ENCODE results near the gene IL19.

DNA sequence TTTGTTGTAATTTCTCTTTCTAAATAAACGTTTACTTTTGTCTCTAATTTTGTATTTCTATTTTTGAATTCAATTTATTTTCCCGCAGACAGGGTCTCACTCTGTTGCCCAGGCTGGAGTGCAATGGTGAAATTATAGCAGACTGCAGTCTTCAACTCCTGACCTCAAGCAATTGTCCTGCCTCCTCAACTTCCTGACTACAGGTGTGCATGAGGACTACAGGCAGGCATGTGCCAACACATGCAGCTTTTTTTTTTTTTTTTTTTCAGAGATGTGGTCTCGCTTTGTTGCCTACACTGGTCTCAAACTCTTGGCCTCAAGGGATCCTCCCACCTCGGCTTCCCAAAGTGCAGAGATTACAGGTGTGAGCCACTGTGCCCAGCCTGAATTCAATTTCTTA, 58.2 kb downstream of the IL19 start:
- TF ChIP-seq, protein P1, sequence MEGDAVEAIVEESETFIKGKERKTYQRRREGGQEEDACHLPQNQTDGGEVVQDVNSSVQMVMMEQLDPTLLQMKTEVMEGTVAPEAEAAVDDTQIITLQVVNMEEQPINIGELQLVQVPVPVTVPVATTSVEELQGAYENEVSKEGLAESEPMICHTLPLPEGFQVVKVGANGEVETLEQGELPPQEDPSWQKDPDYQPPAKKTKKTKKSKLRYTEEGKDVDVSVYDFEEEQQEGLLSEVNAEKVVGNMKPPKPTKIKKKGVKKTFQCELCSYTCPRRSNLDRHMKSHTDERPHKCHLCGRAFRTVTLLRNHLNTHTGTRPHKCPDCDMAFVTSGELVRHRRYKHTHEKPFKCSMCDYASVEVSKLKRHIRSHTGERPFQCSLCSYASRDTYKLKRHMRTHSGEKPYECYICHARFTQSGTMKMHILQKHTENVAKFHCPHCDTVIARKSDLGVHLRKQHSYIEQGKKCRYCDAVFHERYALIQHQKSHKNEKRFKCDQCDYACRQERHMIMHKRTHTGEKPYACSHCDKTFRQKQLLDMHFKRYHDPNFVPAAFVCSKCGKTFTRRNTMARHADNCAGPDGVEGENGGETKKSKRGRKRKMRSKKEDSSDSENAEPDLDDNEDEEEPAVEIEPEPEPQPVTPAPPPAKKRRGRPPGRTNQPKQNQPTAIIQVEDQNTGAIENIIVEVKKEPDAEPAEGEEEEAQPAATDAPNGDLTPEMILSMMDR (conservative IDR thresholded peaks at IDR 0.05; ENCODE audit: low read length), result no peak
- TF ChIP-seq EZH2phosphoT487 (IDR thresholded peaks at IDR 0.05; ENCODE audit: borderline replicate concordance, low read depth, low read length), result no peak

Data from OCI-LY7 (cell line).